OCI-LY3 (cell line): Measurements from ENCODE around the gene TREML1.

Experiments used
- H2AFZ ChIP-seq: fragments of 200-600, 300-600 bp; shearing (Covaris generic); 2 replicates; pipeline ENCODE4 v1.6.0; 2014; ENCODE audit warnings: antibody characterized with exemption, low read depth, low read length
- H3K27ac ChIP-seq: fragments of 200-600, 300-600 bp; sonication (generic); 2 replicates; pipeline ENCODE4 v1.5.1; 2014; ENCODE audit warnings: mild to moderate bottlenecking, low read length, moderate library complexity, mixed read lengths
- H3K27me3 ChIP-seq: fragments of 200-600, 300-600 bp; sonication (generic); 2 replicates; pipeline ENCODE4 v1.6.1; 2014; ENCODE audit warnings: low read depth, low read length, mixed read lengths
- H3K36me3 ChIP-seq: fragments of 200-600, 300-600 bp; sonication (generic); replicated peaks from 2 replicates; pipeline ENCODE3; 2014; ENCODE audit warnings: low read depth, low read length, mixed read lengths
- H3K4me1 ChIP-seq: fragments of 300-600, 200-600 bp; sonication (generic); 2 replicates; pipeline ENCODE4 v1.6.1; 2014; ENCODE audit warnings: low read length, mixed read lengths
- H3K4me2 ChIP-seq: fragments of 200-600, 300-600 bp; sonication (generic); 2 replicates; pipeline ENCODE4 v1.6.1; 2014; ENCODE audit warnings: low read length, mixed read lengths
- H3K4me3 ChIP-seq: fragments of 300-600, 200-600 bp; sonication (generic); 2 replicates; pipeline ENCODE4 v1.5.1; 2014; ENCODE audit warnings: antibody characterized with exemption, mild to moderate bottlenecking, low read length, moderate library complexity
- H3K79me2 ChIP-seq: fragments of 300-600, 200-600 bp; shearing (Covaris generic); 2 replicates; pipeline ENCODE4 v1.6.1; 2014; ENCODE audit warnings: mild to moderate bottlenecking, low read length, mixed read lengths
- H3K9ac ChIP-seq: fragments of 300-600, 200-600 bp; shearing (Covaris generic); 2 replicates; pipeline ENCODE4 v1.6.0; 2014; ENCODE audit warnings: mild to moderate bottlenecking, low read length, moderate library complexity
- H3K9me3 ChIP-seq: fragments of 200-600, 300-600 bp; shearing (Covaris generic); 2 replicates; pipeline ENCODE4 v1.6.1; 2014; ENCODE audit warnings: low read length, mixed read lengths; ENCODE audit not compliant: insufficient read depth
- H4K20me1 ChIP-seq: fragments of 200-600, 300-600 bp; sonication (generic); 2 replicates; pipeline ENCODE4 v1.6.1; 2016; ENCODE audit warnings: low read length, mixed read lengths; ENCODE audit not compliant: insufficient read depth
- CTCF ChIP-seq: fragments of 200-600, 300-600 bp; sonication (generic); IDR thresholded peaks from 2 replicates; pipeline ENCODE4 v1.5.1; 2014; ENCODE audit warnings: antibody characterized with exemption, low read length, low read depth
- EZH2phosphoT487 ChIP-seq: fragments of 200-600 bp; shearing (Covaris generic); IDR thresholded peaks from 2 replicates; pipeline ENCODE4 v1.6.1; 2018; ENCODE audit warnings: antibody characterized with exemption, mixed run types, low read depth

Gene TREML1

GRCh38 chr6:41177695-41178094 lies 23.5 kb upstream of the TREML1 start:
- Histone ChIP-seq H2AFZ (no peak overlapping the region), H3K4me2 (no peak overlapping the region), H3K4me3 (no peak overlapping the region), H3K27ac (no peak overlapping the region), H3K27me3 (0 out of 2 replicates have a peak, but pooled peaks cover 4% of the 10 kb centered on the region), H3K9ac (no peak overlapping the region), H3K79me2 (no peaks in the 10 kb centered on the region), H3K36me3 (no peaks in the 10 kb centered on the region), H4K20me1 (no peaks in the 10 kb centered on the region), H3K9me3 (no peaks in the 10 kb centered on the region), H3K4me1 (peaks cover 16% of the 10 kb centered on the region)
- TF ChIP-seq EZH2phosphoT487 (no peak), CTCF (no peak)

GRCh38 chr6:41177287-41177686 lies 23.1 kb upstream of the TREML1 start:
- no peak overlapping the region for H3K4me3 ChIP-seq
- H3K27me3 ChIP-seq, result 0 out of 2 replicates have a peak, but pooled peaks cover 4% of the 10 kb centered on the region
- no peak overlapping the region for H3K9ac ChIP-seq
- TF ChIP-seq EZH2phosphoT487 (no peak), CTCF (no peak)
- no peaks in the 10 kb centered on the region for H3K9me3 ChIP-seq
- no peaks in the 10 kb centered on the region for H3K79me2 ChIP-seq
- no peak overlapping the region for H3K4me2 ChIP-seq
- H3K36me3 ChIP-seq, result no peaks in the 10 kb centered on the region
- H3K4me1 ChIP-seq, result peaks cover 12% of the 10 kb centered on the region
- no peak overlapping the region for H2AFZ ChIP-seq
- no peak overlapping the region for H3K27ac ChIP-seq
- H4K20me1 ChIP-seq, result no peaks in the 10 kb centered on the region

GRCh38 chr6:41176189-41176588 lies 22.0 kb upstream of the TREML1 start:
- H3K27ac ChIP-seq, result no peak overlapping the region
- H3K36me3 ChIP-seq, result no peaks in the 10 kb centered on the region
- no peaks in the 10 kb centered on the region for H3K9me3 ChIP-seq
- H2AFZ ChIP-seq, result no peak overlapping the region
- H3K79me2 ChIP-seq, result no peaks in the 10 kb centered on the region
- no peak overlapping the region for H3K4me2 ChIP-seq
- no peak overlapping the region for H3K9ac ChIP-seq
- TF ChIP-seq CTCF, result no peak
- no peak for TF ChIP-seq EZH2phosphoT487
- H3K4me1 ChIP-seq, result peaks cover 11% of the 10 kb centered on the region
- H3K27me3 ChIP-seq, result 0 out of 2 replicates have a peak, but pooled peaks cover 4% of the 10 kb centered on the region
- H3K4me3 ChIP-seq, result no peak overlapping the region
- H4K20me1 ChIP-seq, result no peaks in the 10 kb centered on the region

GRCh38 chr6:41175084-41175483 lies 20.9 kb upstream of the TREML1 start:
- no peaks in the 10 kb centered on the region for H3K79me2 ChIP-seq
- no peak for TF ChIP-seq CTCF
- TF ChIP-seq EZH2phosphoT487, result no peak
- no peak overlapping the region for H2AFZ ChIP-seq
- H4K20me1 ChIP-seq, result no peaks in the 10 kb centered on the region
- H3K4me1 ChIP-seq, result peaks cover 11% of the 10 kb centered on the region
- no peak overlapping the region for H3K27ac ChIP-seq
- H3K9me3 ChIP-seq, result no peaks in the 10 kb centered on the region
- H3K4me2 ChIP-seq, result 0 out of 2 replicates have a peak overlapping the region, but pooled peaks have one; percentile 4
- no peak overlapping the region for H3K9ac ChIP-seq
- H3K27me3 ChIP-seq, result 0 out of 2 replicates have a peak, but pooled peaks cover 4% of the 10 kb centered on the region
- no peaks in the 10 kb centered on the region for H3K36me3 ChIP-seq
- no peak overlapping the region for H3K4me3 ChIP-seq
